Esophagus squamous epithelium (tissue), 5 donors: ENCODE results near the gene S100A1. TPM values are rescaled to one million over a fixed set of nuclear protein-coding genes. Genes with fewer than 3 reads are reported as not detected.
"Not testable (repeated sequence)": the region's sequence is repeated elsewhere in the genome, so short reads cannot be mapped to it uniquely, and the experiment has no call there.

Source experiments
- DNase-seq: peaks from one replicate; lab custom pipeline; 2025; lab: John Stamatoyannopoulos, UW
- H3K27ac ChIP-seq, 4 donors: fragments of 200-600 bp; sonication (generic); one replicate each; pipeline ENCODE4 v1.5.1; 2016 to 2019; ENCODE audit warnings: mild to moderate bottlenecking in 1 of 4
- H3K27me3 ChIP-seq, 4 donors: fragments of 200-600 bp; sonication (generic); 1 replicate in 3 of 4; 2 replicates in 1 of 4; pipeline versions ENCODE4 v1.5.1 to v1.6.0; 2017 to 2021; ENCODE audit warnings: antibody characterized with exemption in 1 of 4
- H3K36me3 ChIP-seq, 3 donors: fragments of 200-600 bp; sonication (generic); one replicate each; pipeline ENCODE4 v1.5.1; 2016 to 2019
- H3K4me1 ChIP-seq, 3 donors: fragments of 200-600 bp; sonication (generic); one replicate each; pipeline ENCODE4 v1.5.1; 2017 to 2019
- H3K4me3 ChIP-seq, 4 donors: fragments of 200-600 bp; sonication (generic); 1 replicate in 3 of 4; 2 replicates in 1 of 4; pipeline ENCODE4 v1.5.1; 2016 to 2019; ENCODE audit warnings: mild to moderate bottlenecking in 2 of 4, moderate library complexity in 1 of 4
- H3K9me3 ChIP-seq, 3 donors: fragments of 200-600 bp; sonication (generic); one replicate each; pipeline ENCODE4 v1.5.1; 2016 to 2019
- CTCF ChIP-seq, 6 experiments: fragments of 450-650 bp in 4 of 6; fragments of 200-600 bp in 2 of 6; sonication (generic) in 2 of 6; IDR thresholded peaks; one replicate each; pipeline ENCODE4 v1.5.1; 2016 to 2019; ENCODE audit warnings: antibody characterized with exemption in 6 of 6, mild to moderate bottlenecking in 4 of 6, moderate library complexity in 4 of 6
- POLR2A ChIP-seq, 4 donors: fragments of 450-650 bp; IDR thresholded peaks; one replicate each; pipeline ENCODE4 v1.6.1; 2017; ENCODE audit warnings: antibody characterized with exemption in 4 of 4, mild to moderate bottlenecking in 4 of 4, moderate library complexity in 3 of 4
- WGBS, 2 donors: methylation state at CpG; one replicate each; pipeline ENCODE4 v1.1.5; 2018; 5-methylcytosine and 5-hydroxymethylcytosine counted together
- intact Hi-C: fragments of 100-400 bp; cut with DNase I; formaldehyde crosslinking; loops from one replicate; pipeline ENCODE4 v1.15.0; 2022
- total RNA-seq, 4 donors: library from RNA; depleted of rRNA; stranded (reverse); fragments of >200 nt; gene quantifications; one replicate each; pipeline ENCODE4 v1.1.0, GENCODE V29; 2016
- donor health status: DM: yes; HTN: yes; CAD: no.

Gene S100A1
- total RNA-seq, result 1 to 10 TPM in 1 of 4 donors, not detected in 3; 1.8 TPM

- 40 to 45% methylated on average over 3 to 8 of the region's 10 CpGs for WGBS, 2 donors
- H3K27me3 ChIP-seq, result no peaks in the 10 kb centered on the region
- H3K4me3 ChIP-seq, result peak within 1 kb of the TSS; percentile 34 to 73 (median 54)
- TF ChIP-seq POLR2A (IDR thresholded peaks at IDR 0.05) (no peak), CTCF (IDR thresholded peaks at IDR 0.05) (peak in 1 of 6 experiments; percentile 53)
- intact Hi-C loops, result no loop called here
- H3K4me1 ChIP-seq, result peaks cover 21 to 49% (median 24%) of the 10 kb centered on the region in 3 donors
- no peak for DNase-seq
- H3K27ac ChIP-seq, result peak within 1 kb of the TSS; percentile 83 to 96 (median 88)
- H3K36me3 ChIP-seq, result peaks cover 0 to 18% (median 0%) of the 10 kb centered on the region in 3 donors
- no peaks in the 10 kb centered on the region for H3K9me3 ChIP-seq
These were observed at the start of gene S100A1 for GRCh38 chr1:153627715-153628626. TSS of gene S100A1 (plus strand) at chr1:153628434. CDS start at chr1:153630522, 2,088 bp downstream.

- no peak for DNase-seq
- no peak for TF ChIP-seq CTCF (IDR thresholded peaks at IDR 0.05)
- TF ChIP-seq POLR2A (IDR thresholded peaks at IDR 0.05), result no peak
- no peaks in the 10 kb centered on the region for H3K36me3 ChIP-seq
- H3K27ac ChIP-seq, result no peak overlapping the region
- H3K4me1 ChIP-seq, result peaks cover 0 to 50% (median 23%) of the 10 kb centered on the region in 3 donors
- intact Hi-C loops, result loop anchor here (5.0 kb wide), 1 partner anchor 34 kb away; the partner anchor contains the start of gene S100A16
- H3K27me3 ChIP-seq, result no peaks in the 10 kb centered on the region
- H3K4me3 ChIP-seq, result no peak overlapping the region
- H3K9me3 ChIP-seq, result no peaks in the 10 kb centered on the region
These were observed 49.7 kb upstream of the S100A1 start for GRCh38 chr1:153578490-153578889.

- Histone ChIP-seq H3K9me3 (no peaks in the 10 kb centered on the region), H3K27ac (no peak overlapping the region), H3K4me3 (no peak overlapping the region), H3K27me3 (no peaks in the 10 kb centered on the region), H3K4me1 (peaks cover 0 to 45% (median 21%) of the 10 kb centered on the region in 3 donors), H3K36me3 (no peaks in the 10 kb centered on the region)
- 87 to 90% methylated on average over 3 of the region's 3 CpGs for WGBS, 2 donors
- intact Hi-C loops, result loop anchor here (5.0 kb wide), 1 partner anchor 33 kb away; the partner anchor contains the start of gene S100A16
- no peak for DNase-seq
- TF ChIP-seq POLR2A (IDR thresholded peaks at IDR 0.05) (no peak), CTCF (IDR thresholded peaks at IDR 0.05) (no peak)
These were observed 49.3 kb upstream of the S100A1 start for GRCh38 chr1:153578936-153579335.

- no CpG with 5 or more reads among the region's 34 CpGs for WGBS, 2 donors
- H3K27me3 ChIP-seq, H3K27ac ChIP-seq, H3K36me3 ChIP-seq, intact Hi-C loops, H3K4me3 ChIP-seq, H3K9me3 ChIP-seq, H3K4me1 ChIP-seq, DNase-seq: not testable (repeated sequence)
These were observed 45.4 kb upstream of the S100A1 start for GRCh38 chr1:153582836-153583235.

- H3K36me3 ChIP-seq, DNase-seq, H3K4me3 ChIP-seq, H3K4me1 ChIP-seq, intact Hi-C loops, H3K9me3 ChIP-seq, H3K27me3 ChIP-seq, H3K27ac ChIP-seq: not testable (repeated sequence)
- 67% methylated on average over 1 of the region's 3 CpGs; no CpG with 5 or more reads in 1 of the 2 donors for WGBS, 2 donors
These were observed 44.7 kb upstream of the S100A1 start for GRCh38 chr1:153583514-153583913.

- 63 to 70% methylated on average over 1 to 2 of the region's 2 CpGs for WGBS, 2 donors
- no peaks in the 10 kb centered on the region for H3K36me3 ChIP-seq
- H3K4me3 ChIP-seq, result no peak overlapping the region
- H3K9me3 ChIP-seq, result no peaks in the 10 kb centered on the region
- H3K27ac ChIP-seq, result no peak overlapping the region
- H3K4me1 ChIP-seq, result no peaks in the 10 kb centered on the region
- TF ChIP-seq CTCF (IDR thresholded peaks at IDR 0.05) (no peak), POLR2A (IDR thresholded peaks at IDR 0.05) (no peak)
- no peak for DNase-seq
- intact Hi-C loops, result no loop called here
- H3K27me3 ChIP-seq, result no peaks in the 10 kb centered on the region
These were observed 44.3 kb upstream of the S100A1 start for GRCh38 chr1:153583976-153584375.
